A549 (cell line): ENCODE data around the gene PDE3B. TPM values are rescaled to one million over a fixed set of nuclear protein-coding genes. Genes with fewer than 3 reads are reported as not detected.
"Not testable (repeated sequence)": the region's sequence is repeated elsewhere in the genome, so short reads cannot be mapped to it uniquely, and the experiment has no call there.

Source experiments
- ATAC-seq, 2 experiments: fragments of 200-7000 bp in 1 of 2; fragments of >200 bp in 1 of 2; cut with Nextera tagmentation in 1 of 2; cut with Tn5 transposase in 1 of 2; 3 replicates each; pipeline versions ENCODE4 v1.8.0 to v1.9.1; 2018 to 2020; ENCODE audit warnings: mild to moderate bottlenecking in 1 of 2, moderate library complexity in 1 of 2
- CTCF ChIA-PET: fragments of 300-600 bp; sonication (Branson Sonifier 250); formaldehyde crosslinking; extraction: SDS; loops from one replicate; lab custom pipeline; 2021; ENCODE audit warnings: antibody characterized with exemption, inconsistent platforms; lab: Yijun Ruan, JAX
- POLR2A ChIA-PET: fragments of 350-600 bp; formaldehyde crosslinking; extraction: SDS; loops from one replicate; lab custom pipeline; 2021; ENCODE audit warnings: antibody characterized with exemption, inconsistent platforms; lab: Yijun Ruan, JAX
- DNase-seq, 2 experiments: peaks; one replicate each; pipeline versions ENCODE4 v3.0.0 to v3.0.0-alpha.2; 2011 to 2016; ENCODE audit warnings: low read depth in 1 of 2, low spot score in 1 of 2
- FAIRE-seq: peaks from 2 replicates; lab custom pipeline; 2011; peaks lifted over from hg19 to GRCh38; lab: Jason Lieb, UNC
- H3K27ac ChIP-seq, 2 experiments: fragments of >200 bp; sonication (Bioruptor Twin); formaldehyde crosslinking; 3 replicates each; pipeline ENCODE4 v1.5.1; 2016 to 2017
- H3K4me1 ChIP-seq: fragments of >200 bp; sonication (Bioruptor Twin); formaldehyde crosslinking; 3 replicates; pipeline ENCODE4 v1.6.1; 2016
- H3K4me2 ChIP-seq: fragments of >200 bp; sonication (Bioruptor Twin); formaldehyde crosslinking; 3 replicates; pipeline ENCODE4 v1.6.1; 2016
- H3K4me3 ChIP-seq: fragments of >200 bp; sonication (Bioruptor Twin); formaldehyde crosslinking; 3 replicates; pipeline ENCODE4 v1.5.1; 2016
- H3K9me3 ChIP-seq: fragments of >200 bp; sonication (Bioruptor Twin); formaldehyde crosslinking; 3 replicates; pipeline ENCODE4 v1.6.1; 2016
- BCL3 ChIP-seq: fragments of >200 bp; sonication (Bioruptor Twin); formaldehyde crosslinking; IDR thresholded peaks from 3 replicates; pipeline ENCODE4 v1.6.1; 2016
- BHLHE40 ChIP-seq: IDR thresholded peaks from 2 replicates; pipeline ENCODE4 v1.6.1; 2012; ENCODE audit warnings: low read depth, low read length, inconsistent platforms
- CEBPB ChIP-seq, 2 experiments: fragments of >200 bp in 1 of 2; sonication (Bioruptor Twin) in 1 of 2; formaldehyde crosslinking in 1 of 2; IDR thresholded peaks; 2 replicates each; pipeline ENCODE4 v1.6.1; 2012 to 2016
- EHMT2 ChIP-seq: fragments of 200-600 bp; sonication (generic); IDR thresholded peaks from 2 replicates; pipeline ENCODE4 v1.6.1; 2016; ENCODE audit warnings: antibody characterized with exemption, low read depth, mild to moderate bottlenecking, moderate library complexity
- EP300 ChIP-seq, 2 experiments: fragments of >200 bp; sonication (Bioruptor Twin); formaldehyde crosslinking; IDR thresholded peaks; 2 replicates in 1 of 2; 3 replicates in 1 of 2; pipeline ENCODE4 v1.6.1; 2016 to 2017
- ESRRA ChIP-seq: fragments of 150-350 bp; IDR thresholded peaks from 2 replicates; pipeline ENCODE4 v1.6.1; 2014; ENCODE audit warnings: mild to moderate bottlenecking, low read length, borderline replicate concordance
- FOXS1 ChIP-seq: fragments of 250-450 bp; sonication (Bioruptor Pico); IDR thresholded peaks from 2 replicates; pipeline ENCODE4 v1.5.0; 2020; ENCODE audit warnings: mild to moderate bottlenecking, moderate library complexity
- HDAC2 ChIP-seq: fragments of 200-600 bp; sonication (generic); IDR thresholded peaks from 2 replicates; pipeline ENCODE4 v1.6.1; 2016
- HES2 ChIP-seq: fragments of >200 bp; sonication (Bioruptor Twin); formaldehyde crosslinking; IDR thresholded peaks from 2 replicates; pipeline ENCODE4 v1.6.1; 2016
- HOXA7 ChIP-seq: fragments of 250-450 bp; sonication (Bioruptor Pico); IDR thresholded peaks from 2 replicates; pipeline ENCODE4 v1.5.0; 2020; ENCODE audit warnings: mild to moderate bottlenecking, moderate library complexity
- HOXB5 ChIP-seq: fragments of 250-450 bp; sonication (Bioruptor Pico); IDR thresholded peaks from 2 replicates; pipeline ENCODE4 v1.5.0; 2020; ENCODE audit warnings: mild to moderate bottlenecking, moderate library complexity
- KDM1A ChIP-seq: fragments of 200-600 bp; sonication (generic); IDR thresholded peaks from 2 replicates; pipeline ENCODE4 v1.6.1; 2016; ENCODE audit warnings: low read depth, mild to moderate bottlenecking
- KDM5A ChIP-seq: fragments of 200-600 bp; sonication (generic); IDR thresholded peaks from 2 replicates; pipeline ENCODE4 v1.6.1; 2016; ENCODE audit warnings: antibody characterized with exemption, mild to moderate bottlenecking
- MAFK ChIP-seq: fragments of 450-650 bp; IDR thresholded peaks from 2 replicates; pipeline ENCODE4 v1.6.1; 2014; ENCODE audit not compliant: partially characterized antibody
- MAZ ChIP-seq: fragments of 150-350 bp; IDR thresholded peaks from 2 replicates; pipeline ENCODE4 v1.6.1; 2014; ENCODE audit warnings: antibody characterized with exemption, low read depth, low read length, borderline replicate concordance
- MYC ChIP-seq: IDR thresholded peaks from 2 replicates; pipeline ENCODE4 v1.6.1; 2012; ENCODE audit warnings: mild to moderate bottlenecking, inconsistent platforms, low read length, improper control_type of control experiment, borderline replicate concordance
- PBX3 ChIP-seq: IDR thresholded peaks from 2 replicates; pipeline ENCODE4 v1.6.1; 2012
- PHF8 ChIP-seq: fragments of 200-600 bp; sonication (generic); IDR thresholded peaks from 2 replicates; pipeline ENCODE4 v1.6.1; 2016; ENCODE audit warnings: low read depth, mild to moderate bottlenecking, antibody characterized with exemption, moderate library complexity, borderline replicate concordance
- REST ChIP-seq: fragments of 200-600 bp; sonication (generic); IDR thresholded peaks from 2 replicates; pipeline ENCODE4 v1.6.1; 2016; ENCODE audit warnings: antibody characterized with exemption, mild to moderate bottlenecking, moderate library complexity
- RNF2 ChIP-seq: fragments of 200-600 bp; sonication (generic); IDR thresholded peaks from 2 replicates; pipeline ENCODE4 v1.6.1; 2016; ENCODE audit warnings: low read depth, mild to moderate bottlenecking, antibody characterized with exemption, moderate library complexity, borderline replicate concordance
- SREBF2 ChIP-seq: fragments of 450-650 bp; IDR thresholded peaks from 2 replicates; pipeline ENCODE4 v1.6.1; 2014; ENCODE audit warnings: mild to moderate bottlenecking, moderate library complexity
- ZC3H11A ChIP-seq: fragments of 450-650 bp; IDR thresholded peaks from 2 replicates; pipeline ENCODE4 v1.6.1; 2014; ENCODE audit warnings: antibody characterized with exemption, mild to moderate bottlenecking
- ZFP36 ChIP-seq: fragments of 450-650 bp; IDR thresholded peaks from 2 replicates; pipeline ENCODE4 v1.6.1; 2014; ENCODE audit warnings: borderline replicate concordance; ENCODE audit not compliant: partially characterized antibody
- ZNF302 ChIP-seq: fragments of 250-450 bp; sonication (Bioruptor Pico); IDR thresholded peaks from 2 replicates; pipeline ENCODE4 v1.9.0; 2021; ENCODE audit warnings: inconsistent platforms, mild to moderate bottlenecking, moderate library complexity
- WGBS: methylation state at CpG from one replicate; pipeline ENCODE4 v1.1.6; 2017; ENCODE audit errors: missing lambda C conversion rate; 5-methylcytosine and 5-hydroxymethylcytosine counted together
- polyA plus RNA-seq, 4 experiments: library from polyadenylated mRNA; depleted of rRNA in 3 of 4; stranded (reverse); fragments of >200 nt; fragmentation: RNase III in 1 of 4; extraction: RNeasy Plus Mini Kit Qiagen cat#74134 plus additional on column Dnase treatment in 1 of 4; gene quantifications; 2 replicates in 3 of 4; 3 replicates in 1 of 4; pipeline ENCODE4 v1.2.3, GENCODE V29; 2011 to 2017
- TF ChIP-seq, protein P1 (sequence below): fragments of 150-350 bp; IDR thresholded peaks from 2 replicates; pipeline ENCODE4 v1.6.1; 2014; ENCODE audit warnings: low read depth, mild to moderate bottlenecking, low read length
- TF ChIP-seq, protein P2 (sequence below): IDR thresholded peaks from 2 replicates; pipeline ENCODE4 v1.6.1; 2012; ENCODE audit warnings: low read depth, borderline replicate concordance
- TF ChIP-seq, protein P3 (sequence below): fragments of 450-650 bp; IDR thresholded peaks from 2 replicates; pipeline ENCODE4 v1.6.1; 2014; ENCODE audit warnings: antibody characterized with exemption

PDE3B gene
- polyA plus RNA-seq, 2 of the 4 experiments (the other 2 are of a cell fraction), result 2.4 to 2.9 TPM

DNA sequence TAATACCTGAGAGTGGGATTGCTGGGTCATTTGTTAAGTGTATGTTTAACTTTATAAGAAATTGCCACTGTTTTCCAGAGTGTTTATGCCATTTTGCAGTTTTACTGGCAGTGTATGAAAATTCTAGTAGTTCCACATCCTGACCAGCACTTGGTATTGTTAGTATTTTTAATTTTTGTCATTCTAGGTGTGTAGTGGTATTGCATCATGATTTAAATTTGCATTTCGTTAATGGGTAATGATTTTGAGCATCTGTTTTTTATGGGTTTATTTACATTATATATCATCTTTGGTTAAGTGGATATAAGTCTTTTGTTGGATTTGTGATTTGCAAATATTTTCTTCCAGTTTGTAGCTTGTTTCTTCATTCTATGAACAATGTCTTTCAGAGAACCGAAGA is 34.7 kb downstream of the PDE3B start:
- no peak overlapping the region for H3K4me2 ChIP-seq
- no peaks in the 10 kb centered on the region for H3K9me3 ChIP-seq
- ATAC-seq, result no peak
- TF ChIP-seq HES2 (no peak), KDM1A (no peak), FOXS1 (CRISPR knock-in tag) (no peak), SREBF2 (no peak), ESRRA (no peak), BHLHE40 (no peak), MAZ (no peak), MYC (no peak), MAFK (no peak), ZNF302 (CRISPR knock-in tag) (no peak), EP300 (IDR thresholded peaks at IDR 0.05) (no peak), PHF8 (no peak), ZC3H11A (no peak), REST (no peak), PBX3 (no peak)
- TF ChIP-seq, protein P1, sequence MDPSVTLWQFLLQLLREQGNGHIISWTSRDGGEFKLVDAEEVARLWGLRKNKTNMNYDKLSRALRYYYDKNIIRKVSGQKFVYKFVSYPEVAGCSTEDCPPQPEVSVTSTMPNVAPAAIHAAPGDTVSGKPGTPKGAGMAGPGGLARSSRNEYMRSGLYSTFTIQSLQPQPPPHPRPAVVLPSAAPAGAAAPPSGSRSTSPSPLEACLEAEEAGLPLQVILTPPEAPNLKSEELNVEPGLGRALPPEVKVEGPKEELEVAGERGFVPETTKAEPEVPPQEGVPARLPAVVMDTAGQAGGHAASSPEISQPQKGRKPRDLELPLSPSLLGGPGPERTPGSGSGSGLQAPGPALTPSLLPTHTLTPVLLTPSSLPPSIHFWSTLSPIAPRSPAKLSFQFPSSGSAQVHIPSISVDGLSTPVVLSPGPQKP, result no peak
- TF ChIP-seq, protein P2, sequence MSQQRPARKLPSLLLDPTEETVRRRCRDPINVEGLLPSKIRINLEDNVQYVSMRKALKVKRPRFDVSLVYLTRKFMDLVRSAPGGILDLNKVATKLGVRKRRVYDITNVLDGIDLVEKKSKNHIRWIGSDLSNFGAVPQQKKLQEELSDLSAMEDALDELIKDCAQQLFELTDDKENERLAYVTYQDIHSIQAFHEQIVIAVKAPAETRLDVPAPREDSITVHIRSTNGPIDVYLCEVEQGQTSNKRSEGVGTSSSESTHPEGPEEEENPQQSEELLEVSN, result no peak
- TF ChIP-seq, protein P3, sequence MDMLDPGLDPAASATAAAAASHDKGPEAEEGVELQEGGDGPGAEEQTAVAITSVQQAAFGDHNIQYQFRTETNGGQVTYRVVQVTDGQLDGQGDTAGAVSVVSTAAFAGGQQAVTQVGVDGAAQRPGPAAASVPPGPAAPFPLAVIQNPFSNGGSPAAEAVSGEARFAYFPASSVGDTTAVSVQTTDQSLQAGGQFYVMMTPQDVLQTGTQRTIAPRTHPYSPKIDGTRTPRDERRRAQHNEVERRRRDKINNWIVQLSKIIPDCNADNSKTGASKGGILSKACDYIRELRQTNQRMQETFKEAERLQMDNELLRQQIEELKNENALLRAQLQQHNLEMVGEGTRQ, result no peak
- TF ChIP-seq, all 56 proteins: peak for 0
- FAIRE-seq (no peak), DNase-seq (no peak)
- Histone ChIP-seq H3K4me1 (no peaks in the 10 kb centered on the region; the same call in 2 of the 3 replicates), H3K4me3 (no peak overlapping the region), H3K27ac (no peak overlapping the region)
- ChIA-PET CTCF (no interaction called here), POLR2A (no interaction called here)
- WGBS, result 41% methylated on average over 2 of the region's 2 CpGs

- H3K9me3 ChIP-seq, result no peaks in the 10 kb centered on the region
These were observed 36.1 kb downstream of the PDE3B start for GRCh38 chr11:14679662-14680061.

DNA sequence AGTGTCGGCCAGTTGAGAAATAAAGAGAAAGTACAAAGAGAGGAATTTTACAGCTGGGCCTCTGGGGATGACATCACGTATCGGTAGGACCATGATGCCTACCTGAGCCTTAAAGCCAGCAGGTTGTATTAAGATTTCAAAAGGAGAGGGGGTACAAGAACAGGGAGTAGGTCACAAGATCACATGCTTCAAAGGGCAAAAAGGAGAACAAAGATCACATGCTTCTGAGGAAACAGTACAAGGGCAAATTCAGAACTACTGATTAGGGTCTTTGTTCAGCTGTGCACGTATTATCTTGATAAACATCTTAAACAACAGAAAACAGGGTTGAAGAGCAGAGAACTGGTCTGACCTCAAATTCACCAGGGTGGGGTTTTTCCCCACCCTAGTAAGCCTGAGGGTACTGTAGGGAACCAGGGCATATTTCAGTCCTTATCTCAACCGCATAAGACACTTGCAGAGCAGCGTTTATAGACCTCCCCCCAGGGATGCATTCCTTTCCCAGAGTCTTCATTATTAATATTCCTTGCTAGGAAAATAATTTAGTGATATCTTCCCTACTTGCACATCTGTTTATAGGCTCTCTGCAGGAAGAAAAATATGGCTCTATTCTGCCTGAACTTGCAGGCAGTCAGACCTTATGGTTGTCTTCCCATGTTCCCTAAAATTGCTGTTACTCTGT is 40.8 kb downstream of the PDE3B start:
- WGBS, result 70% methylated on average over 6 of the region's 6 CpGs
- ATAC-seq, FAIRE-seq, POLR2A ChIA-PET, H3K4me3 ChIP-seq, DNase-seq, H3K9me3 ChIP-seq, H3K4me1 ChIP-seq, H3K4me2 ChIP-seq, CTCF ChIA-PET, H3K27ac ChIP-seq: not testable (repeated sequence)

More at GRCh38 chr11:14679662-14680061, 36.1 kb downstream of the PDE3B start:
- 37% methylated on average over 3 of the region's 3 CpGs for WGBS
- Histone ChIP-seq H3K4me2 (no peak overlapping the region), H3K27ac (no peak overlapping the region), H3K4me1 (no peaks in the 10 kb centered on the region; the same call in 2 of the 3 replicates), H3K4me3 (no peak overlapping the region)
- ATAC-seq, result no peak
- ChIA-PET POLR2A (no interaction called here), CTCF (no interaction called here)
- FAIRE-seq, result no peak
- no peak for TF ChIP-seq RNF2
- TF ChIP-seq SREBF2, result no peak
- TF ChIP-seq KDM5A, result no peak
- TF ChIP-seq HOXA7 (CRISPR knock-in tag), result no peak
- no peak for TF ChIP-seq ESRRA
- TF ChIP-seq PHF8, result no peak
- no peak for TF ChIP-seq HOXB5
- no peak for TF ChIP-seq BCL3
- TF ChIP-seq HDAC2, result no peak
- TF ChIP-seq ZFP36, result no peak
- no peak for TF ChIP-seq EHMT2
- no peak for TF ChIP-seq ZNF302 (CRISPR knock-in tag)
- no peak for TF ChIP-seq CEBPB (IDR thresholded peaks at IDR 0.05)
- DNase-seq, result no peak
